ENCODE data around the gene ARRDC3.
"Not testable (repeated sequence)": the region's sequence is repeated elsewhere in the genome, so short reads cannot be mapped to it uniquely, and the experiment has no call there.

ARRDC3 gene

GRCh38 chr5:91383027-91383955 lies at the start of gene ARRDC3:
Gene ARRDC3 (minus strand): TSS chr5:91383317. CDS start chr5:91383092, 225 bp downstream.
- DNase-seq (ENCODE audit: low read depth), result peak; percentile 96

GRCh38 chr5:91430949-91431348 lies 47.8 kb upstream of the ARRDC3 start:
- DNase-seq (ENCODE audit: low read depth), result no peak

- no peak for DNase-seq (ENCODE audit: low read depth)
These were observed 41.7 kb upstream of the ARRDC3 start for GRCh38 chr5:91424638-91425436.

- peak; percentile 14 for DNase-seq (ENCODE audit: low read depth)
These were observed 40.8 kb upstream of the ARRDC3 start for GRCh38 chr5:91423871-91424270.

- DNase-seq (ENCODE audit: low read depth), result no peak
These were observed 37.8 kb upstream of the ARRDC3 start for GRCh38 chr5:91420879-91421278.

- peak; percentile 65 for DNase-seq (ENCODE audit: low read depth)
These were observed 36.7 kb upstream of the ARRDC3 start for GRCh38 chr5:91419571-91420537.

GRCh38 chr5:91419136-91419535 lies 36.0 kb upstream of the ARRDC3 start:
- DNase-seq (ENCODE audit: low read depth), result no peak

- no peak for DNase-seq (ENCODE audit: low read depth)
These were observed 35.0 kb upstream of the ARRDC3 start for GRCh38 chr5:91418158-91418557.

GRCh38 chr5:91417219-91417618 lies 34.1 kb upstream of the ARRDC3 start:
- peak; percentile 11 for DNase-seq (ENCODE audit: low read depth)

- DNase-seq (ENCODE audit: low read depth), result peak; percentile 39
These were observed 33.4 kb upstream of the ARRDC3 start for GRCh38 chr5:91416491-91416890.

- no peak for DNase-seq (ENCODE audit: low read depth)
These were observed 26.2 kb upstream of the ARRDC3 start for GRCh38 chr5:91409304-91409703.

GRCh38 chr5:91408710-91409109 lies 25.6 kb upstream of the ARRDC3 start:
- no peak for DNase-seq (ENCODE audit: low read depth)

GRCh38 chr5:91407204-91407603 lies 24.1 kb upstream of the ARRDC3 start:
- DNase-seq (ENCODE audit: low read depth), result no peak

- DNase-seq (ENCODE audit: low read depth), result peak; percentile 83
These were observed 20.3 kb upstream of the ARRDC3 start for GRCh38 chr5:91403438-91403837.

GRCh38 chr5:91401175-91401574 lies 18.1 kb upstream of the ARRDC3 start:
- DNase-seq (ENCODE audit: low read depth), result peak; percentile 50

- DNase-seq (ENCODE audit: low read depth), result no peak
These were observed 14.7 kb upstream of the ARRDC3 start for GRCh38 chr5:91397791-91398190.

GRCh38 chr5:91390268-91390667 lies 7.2 kb upstream of the ARRDC3 start:
- DNase-seq (ENCODE audit: low read depth), result no peak

- DNase-seq (ENCODE audit: low read depth), result not testable (repeated sequence)
These were observed 6.4 kb upstream of the ARRDC3 start for GRCh38 chr5:91389555-91389954.

- no peak for DNase-seq (ENCODE audit: low read depth)
These were observed 5.2 kb upstream of the ARRDC3 start for GRCh38 chr5:91388362-91388761.

GRCh38 chr5:91386120-91386519 lies 3.0 kb upstream of the ARRDC3 start:
- DNase-seq (ENCODE audit: low read depth), result no peak

GRCh38 chr5:91385596-91385995 lies 2.5 kb upstream of the ARRDC3 start:
- DNase-seq (ENCODE audit: low read depth), result not testable (repeated sequence)
